WTC11 (cell line): Measurements from ENCODE around the gene PATE3. TPM values are rescaled to one million over a fixed set of nuclear protein-coding genes. Genes with fewer than 3 reads are reported as not detected.

Experiments
- ATAC-seq: fragments of 200-7000 bp; cut with Tn5 transposase; 2 replicates; pipeline ENCODE4 v1.10.0; 2021; ENCODE audit warnings: mild to moderate bottlenecking, moderate library complexity
- CTCF ChIA-PET: fragments of 300-600 bp; sonication (Branson Sonifier 250); formaldehyde crosslinking; loops from one replicate; lab custom pipeline; 2021; ENCODE audit warnings: antibody characterized with exemption; lab: Charles Lee
- POLR2A ChIA-PET: fragments of 350-600 bp; sonication (Branson Sonifier 250); formaldehyde crosslinking; loops from one replicate; lab custom pipeline; 2021; ENCODE audit warnings: antibody characterized with exemption; lab: Charles Lee
- DNase-seq: peaks from one replicate; pipeline ENCODE4 v3.0.0; 2021; ENCODE audit warnings: low spot score
- H3K27ac Mint-ChIP-seq: 2 replicates; pipeline ENCODE4 v1.8.0; 2021; ENCODE audit warnings: mixed read lengths
- H3K27me3 Mint-ChIP-seq: 2 replicates; pipeline ENCODE4 v1.8.0; 2021; ENCODE audit warnings: low read depth, mild to moderate bottlenecking, moderate library complexity, mixed read lengths
- H3K36me3 Mint-ChIP-seq: 2 replicates; pipeline ENCODE4 v1.8.0; 2021; ENCODE audit warnings: mixed read lengths
- H3K4me1 Mint-ChIP-seq: 2 replicates; pipeline ENCODE4 v1.8.0; 2022; ENCODE audit warnings: mixed read lengths
- H3K4me3 Mint-ChIP-seq: 2 replicates; pipeline ENCODE4 v1.8.0; 2021; ENCODE audit warnings: mild to moderate bottlenecking, moderate library complexity, mixed read lengths
- H3K9me3 Mint-ChIP-seq: 2 replicates; pipeline ENCODE4 v1.8.0; 2021; ENCODE audit warnings: mixed read lengths
- ATF2 ChIP-seq: sonication (generic); formaldehyde crosslinking; IDR thresholded peaks from 2 replicates; pipeline ENCODE4 v1.8.1; 2022; ENCODE audit warnings: low read depth, missing genetic modification reagents, borderline replicate concordance
- CDX4 ChIP-seq: fragments of 250-450 bp; sonication (Bioruptor Pico); IDR thresholded peaks from 2 replicates; pipeline ENCODE4 v1.9.0; 2021; ENCODE audit warnings: moderate library complexity, mild to moderate bottlenecking, inconsistent platforms, borderline replicate concordance
- CREB1 ChIP-seq: sonication (generic); formaldehyde crosslinking; IDR thresholded peaks from 2 replicates; pipeline ENCODE4 v1.8.0; 2023; ENCODE audit warnings: mild to moderate bottlenecking, missing genetic modification reagents
- ELF4 ChIP-seq: sonication (generic); formaldehyde crosslinking; IDR thresholded peaks from 2 replicates; pipeline ENCODE4 v1.8.1; 2022; ENCODE audit warnings: low read depth, mild to moderate bottlenecking, moderate library complexity, missing genetic modification reagents
- ESRRA ChIP-seq: sonication (generic); formaldehyde crosslinking; IDR thresholded peaks from 2 replicates; pipeline ENCODE4 v1.8.1; 2022; ENCODE audit warnings: mild to moderate bottlenecking, missing genetic modification reagents, borderline replicate concordance
- FOXJ3 ChIP-seq: sonication (generic); formaldehyde crosslinking; IDR thresholded peaks from 2 replicates; pipeline ENCODE4 v1.9.0; 2021; ENCODE audit warnings: missing genetic modification reagents, mild to moderate bottlenecking, borderline replicate concordance
- GABPB1 ChIP-seq: sonication (generic); formaldehyde crosslinking; IDR thresholded peaks from 2 replicates; pipeline ENCODE4 v1.8.1; 2023; ENCODE audit warnings: mild to moderate bottlenecking, missing genetic modification reagents
- HMGA2 ChIP-seq: fragments of 250-450 bp; sonication (Bioruptor Pico); IDR thresholded peaks from 2 replicates; pipeline ENCODE4 v1.4.0; 2021; ENCODE audit warnings: mild to moderate bottlenecking, moderate library complexity
- IRF2 ChIP-seq: sonication (generic); formaldehyde crosslinking; IDR thresholded peaks from 2 replicates; pipeline ENCODE4 v1.8.0; 2022; ENCODE audit warnings: low read depth, missing genetic modification reagents, borderline replicate concordance
- JUN ChIP-seq: sonication (generic); formaldehyde crosslinking; IDR thresholded peaks from 2 replicates; pipeline ENCODE4 v1.8.0; 2023; ENCODE audit warnings: mild to moderate bottlenecking, missing genetic modification reagents
- MYBL2 ChIP-seq: sonication (generic); formaldehyde crosslinking; IDR thresholded peaks from 2 replicates; pipeline ENCODE4 v1.8.1; 2023; ENCODE audit warnings: mild to moderate bottlenecking, moderate library complexity, missing genetic modification reagents
- NFYB ChIP-seq: sonication (generic); formaldehyde crosslinking; conservative IDR thresholded peaks from 2 replicates; pipeline ENCODE4 v1.8.0; 2022; ENCODE audit warnings: low read depth, missing genetic modification reagents
- NR1H2 ChIP-seq: sonication (generic); formaldehyde crosslinking; IDR thresholded peaks from 2 replicates; pipeline ENCODE4 v1.9.0; 2021; ENCODE audit warnings: mild to moderate bottlenecking, moderate library complexity, missing genetic modification reagents
- OVOL2 ChIP-seq: fragments of 250-450 bp; sonication (Bioruptor Pico); IDR thresholded peaks from 2 replicates; pipeline ENCODE4 v1.9.0; 2021; ENCODE audit warnings: mild to moderate bottlenecking, borderline replicate concordance
- RORB ChIP-seq: fragments of 250-450 bp; sonication (Bioruptor Pico); IDR thresholded peaks from 2 replicates; pipeline ENCODE4 v1.9.0; 2021; ENCODE audit warnings: mild to moderate bottlenecking
- SMAD3 ChIP-seq: sonication (generic); formaldehyde crosslinking; IDR thresholded peaks from 2 replicates; pipeline ENCODE4 v1.8.0; 2022; ENCODE audit warnings: missing genetic modification reagents, mild to moderate bottlenecking, borderline replicate concordance
- TCF7 ChIP-seq: sonication (generic); formaldehyde crosslinking; IDR thresholded peaks from 2 replicates; pipeline ENCODE4 v1.8.0; 2022; ENCODE audit warnings: mild to moderate bottlenecking, low read depth, missing genetic modification reagents, moderate library complexity
- TEAD1 ChIP-seq: sonication (generic); formaldehyde crosslinking; IDR thresholded peaks from 2 replicates; pipeline ENCODE4 v1.8.0; 2022; ENCODE audit warnings: mild to moderate bottlenecking, missing genetic modification reagents
- TEAD4 ChIP-seq: sonication (generic); formaldehyde crosslinking; IDR thresholded peaks from 2 replicates; pipeline ENCODE4 v1.8.0; 2022; ENCODE audit warnings: mild to moderate bottlenecking, missing genetic modification reagents
- TP53 ChIP-seq: sonication (generic); formaldehyde crosslinking; IDR thresholded peaks from 2 replicates; pipeline ENCODE4 v1.8.1; 2023; ENCODE audit warnings: mild to moderate bottlenecking, missing genetic modification reagents
- ZBTB21 ChIP-seq: sonication (generic); formaldehyde crosslinking; IDR thresholded peaks from 2 replicates; pipeline ENCODE4 v1.8.1; 2023; ENCODE audit warnings: mild to moderate bottlenecking, missing genetic modification reagents, borderline replicate concordance
- ZMAT4 ChIP-seq: fragments of 250-450 bp; sonication (Bioruptor Pico); IDR thresholded peaks from 2 replicates; pipeline ENCODE4 v1.9.0; 2021; ENCODE audit warnings: mild to moderate bottlenecking
- ZNF121 ChIP-seq: sonication (generic); formaldehyde crosslinking; IDR thresholded peaks from 2 replicates; pipeline ENCODE4 v1.8.0; 2023; ENCODE audit warnings: missing genetic modification reagents
- ZNF138 ChIP-seq: sonication (generic); formaldehyde crosslinking; conservative IDR thresholded peaks from 2 replicates; pipeline ENCODE4 v1.8.1; 2022; ENCODE audit warnings: mild to moderate bottlenecking, moderate library complexity, missing genetic modification reagents
- ZNF263 ChIP-seq: sonication (generic); formaldehyde crosslinking; IDR thresholded peaks from 2 replicates; pipeline ENCODE4 v1.8.1; 2022; ENCODE audit warnings: low read depth, mild to moderate bottlenecking, moderate library complexity, missing genetic modification reagents
- ZNF416 ChIP-seq: fragments of 250-450 bp; sonication (Bioruptor Pico); IDR thresholded peaks from 2 replicates; pipeline ENCODE4 v1.9.0; 2021; ENCODE audit warnings: mild to moderate bottlenecking, inconsistent platforms
- total RNA-seq: library from RNA; stranded (reverse); gene quantifications from 3 replicates; pipeline ENCODE4 v1.2.3, GENCODE V29; 2021
- TF ChIP-seq, protein P1 (sequence below): sonication (generic); formaldehyde crosslinking; IDR thresholded peaks from 2 replicates; pipeline ENCODE4 v1.8.0; 2022; ENCODE audit warnings: missing genetic modification reagents
- TF ChIP-seq, protein P2 (sequence below): sonication (generic); formaldehyde crosslinking; IDR thresholded peaks from 2 replicates; pipeline ENCODE4 v1.8.0; 2022; ENCODE audit warnings: mild to moderate bottlenecking, missing genetic modification reagents
- TF ChIP-seq, protein P3 (sequence below): sonication (generic); formaldehyde crosslinking; IDR thresholded peaks from 2 replicates; pipeline ENCODE4 v1.8.1; 2022; ENCODE audit warnings: mild to moderate bottlenecking, missing genetic modification reagents, moderate library complexity, borderline replicate concordance

Gene PATE3
- total RNA-seq, 1 experiment from 2014 or later, result not detected

DNA sequence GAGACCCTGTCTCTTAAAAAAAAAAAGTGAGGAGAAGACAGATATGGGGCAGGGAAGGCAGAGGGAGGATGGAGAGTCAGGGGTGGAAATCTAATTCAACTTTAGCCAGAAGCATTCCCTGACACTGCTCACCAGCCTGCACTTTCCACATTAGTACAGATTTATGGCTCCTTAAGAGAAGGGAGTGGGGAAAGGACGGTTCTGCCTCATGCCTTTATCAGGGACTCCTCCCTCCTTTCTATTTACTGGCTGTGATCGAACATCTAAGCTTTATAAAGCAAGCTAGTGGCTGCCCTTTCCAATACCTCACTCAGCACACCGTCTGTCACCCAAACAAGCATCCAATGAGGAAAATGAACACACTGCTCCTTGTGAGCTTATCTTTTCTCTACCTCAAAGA lies 45.1 kb downstream of the PATE3 start, which contains the start of gene PATE4:
PATE4 (plus strand) TSS at position 301 of the 400 bp plus-strand sequence; CDS start at position 345, 44 bp downstream.
- Mint-ChIP-seq H3K36me3 (peaks cover 3% of the 10 kb centered on the region), H3K27me3 (peaks cover 14% of the 10 kb centered on the region), H3K27ac (no peak within 1 kb of the TSS), H3K9me3 (peaks cover 19% of the 10 kb centered on the region), H3K4me1 (no peaks in the 10 kb centered on the region), H3K4me3 (no peak within 1 kb of the TSS)
- ChIA-PET CTCF (no interaction called here), POLR2A (no interaction called here)
- ATAC-seq (no peak), DNase-seq (no peak)
- TF ChIP-seq ZNF138 (CRISPR knock-in tag) (no peak), ATF2 (CRISPR knock-in tag) (no peak), MYBL2 (CRISPR knock-in tag) (no peak), ZNF263 (no peak), CREB1 (CRISPR knock-in tag) (no peak), ELF4 (no peak), CDX4 (no peak), OVOL2 (CRISPR knock-in tag) (no peak), FOXJ3 (CRISPR knock-in tag) (no peak), RORB (CRISPR knock-in tag) (no peak), NFYB (CRISPR knock-in tag) (no peak), TP53 (CRISPR knock-in tag) (no peak), GABPB1 (no peak), JUN (CRISPR knock-in tag) (no peak), ESRRA (CRISPR knock-in tag) (no peak), IRF2 (no peak), TEAD1 (CRISPR knock-in tag) (no peak), TEAD4 (CRISPR knock-in tag) (no peak), ZNF416 (CRISPR knock-in tag) (no peak)
- TF ChIP-seq, protein P1, sequence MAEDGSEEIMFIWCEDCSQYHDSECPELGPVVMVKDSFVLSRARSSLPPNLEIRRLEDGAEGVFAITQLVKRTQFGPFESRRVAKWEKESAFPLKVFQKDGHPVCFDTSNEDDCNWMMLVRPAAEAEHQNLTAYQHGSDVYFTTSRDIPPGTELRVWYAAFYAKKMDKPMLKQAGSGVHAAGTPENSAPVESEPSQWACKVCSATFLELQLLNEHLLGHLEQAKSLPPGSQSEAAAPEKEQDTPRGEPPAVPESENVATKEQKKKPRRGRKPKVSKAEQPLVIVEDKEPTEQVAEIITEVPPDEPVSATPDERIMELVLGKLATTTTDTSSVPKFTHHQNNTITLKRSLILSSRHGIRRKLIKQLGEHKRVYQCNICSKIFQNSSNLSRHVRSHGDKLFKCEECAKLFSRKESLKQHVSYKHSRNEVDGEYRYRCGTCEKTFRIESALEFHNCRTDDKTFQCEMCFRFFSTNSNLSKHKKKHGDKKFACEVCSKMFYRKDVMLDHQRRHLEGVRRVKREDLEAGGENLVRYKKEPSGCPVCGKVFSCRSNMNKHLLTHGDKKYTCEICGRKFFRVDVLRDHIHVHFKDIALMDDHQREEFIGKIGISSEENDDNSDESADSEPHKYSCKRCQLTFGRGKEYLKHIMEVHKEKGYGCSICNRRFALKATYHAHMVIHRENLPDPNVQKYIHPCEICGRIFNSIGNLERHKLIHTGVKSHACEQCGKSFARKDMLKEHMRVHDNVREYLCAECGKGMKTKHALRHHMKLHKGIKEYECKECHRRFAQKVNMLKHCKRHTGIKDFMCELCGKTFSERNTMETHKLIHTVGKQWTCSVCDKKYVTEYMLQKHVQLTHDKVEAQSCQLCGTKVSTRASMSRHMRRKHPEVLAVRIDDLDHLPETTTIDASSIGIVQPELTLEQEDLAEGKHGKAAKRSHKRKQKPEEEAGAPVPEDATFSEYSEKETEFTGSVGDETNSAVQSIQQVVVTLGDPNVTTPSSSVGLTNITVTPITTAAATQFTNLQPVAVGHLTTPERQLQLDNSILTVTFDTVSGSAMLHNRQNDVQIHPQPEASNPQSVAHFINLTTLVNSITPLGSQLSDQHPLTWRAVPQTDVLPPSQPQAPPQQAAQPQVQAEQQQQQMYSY (CRISPR knock-in tag), result no peak

- H3K9me3 Mint-ChIP-seq, result peaks cover 14% of the 10 kb centered on the region
- H3K4me1 Mint-ChIP-seq, result no peaks in the 10 kb centered on the region
- ChIA-PET POLR2A (no interaction called here), CTCF (interaction anchor here (0.6 to 2.1 kb wide), 3 partner anchors 86 to 146 kb away, joined by 3 to 5 read pairs (median 3); no protein-coding TSS in a partner anchor)
- H3K4me3 Mint-ChIP-seq, result no peak overlapping the region
- H3K27me3 Mint-ChIP-seq, result peaks cover 11% of the 10 kb centered on the region
- no peak overlapping the region for H3K27ac Mint-ChIP-seq
- H3K36me3 Mint-ChIP-seq, result peaks cover 3% of the 10 kb centered on the region
- ATAC-seq, result no peak
- no peak for DNase-seq
- TF ChIP-seq NR1H2 (CRISPR knock-in tag) (no peak), TCF7 (CRISPR knock-in tag) (no peak), HMGA2 (no peak), ZMAT4 (CRISPR knock-in tag) (no peak), SMAD3 (CRISPR knock-in tag) (no peak), ZBTB21 (CRISPR knock-in tag) (no peak), CDX4 (no peak), ZNF121 (no peak), TEAD4 (CRISPR knock-in tag) (no peak)
- TF ChIP-seq, protein P2, sequence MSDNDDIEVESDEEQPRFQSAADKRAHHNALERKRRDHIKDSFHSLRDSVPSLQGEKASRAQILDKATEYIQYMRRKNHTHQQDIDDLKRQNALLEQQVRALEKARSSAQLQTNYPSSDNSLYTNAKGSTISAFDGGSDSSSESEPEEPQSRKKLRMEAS (CRISPR knock-in tag), result no peak
- TF ChIP-seq, protein P3, sequence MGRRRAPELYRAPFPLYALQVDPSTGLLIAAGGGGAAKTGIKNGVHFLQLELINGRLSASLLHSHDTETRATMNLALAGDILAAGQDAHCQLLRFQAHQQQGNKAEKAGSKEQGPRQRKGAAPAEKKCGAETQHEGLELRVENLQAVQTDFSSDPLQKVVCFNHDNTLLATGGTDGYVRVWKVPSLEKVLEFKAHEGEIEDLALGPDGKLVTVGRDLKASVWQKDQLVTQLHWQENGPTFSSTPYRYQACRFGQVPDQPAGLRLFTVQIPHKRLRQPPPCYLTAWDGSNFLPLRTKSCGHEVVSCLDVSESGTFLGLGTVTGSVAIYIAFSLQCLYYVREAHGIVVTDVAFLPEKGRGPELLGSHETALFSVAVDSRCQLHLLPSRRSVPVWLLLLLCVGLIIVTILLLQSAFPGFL (CRISPR knock-in tag), result no peak
Observed at GRCh38 chr11:125835748-125836147, 47.8 kb downstream of the PATE3 start.
